ENCODE measurements around the gene HOXA7. TPM values are rescaled to one million over a fixed set of nuclear protein-coding genes. Genes with fewer than 3 reads are reported as not detected.

HOXA7 gene
- total and polyA plus RNA-seq, 2 donors (not counting 3 experiments of a cell fraction or from before 2014, with no cell fraction given): 18.1 to 18.5 TPM

DNA sequence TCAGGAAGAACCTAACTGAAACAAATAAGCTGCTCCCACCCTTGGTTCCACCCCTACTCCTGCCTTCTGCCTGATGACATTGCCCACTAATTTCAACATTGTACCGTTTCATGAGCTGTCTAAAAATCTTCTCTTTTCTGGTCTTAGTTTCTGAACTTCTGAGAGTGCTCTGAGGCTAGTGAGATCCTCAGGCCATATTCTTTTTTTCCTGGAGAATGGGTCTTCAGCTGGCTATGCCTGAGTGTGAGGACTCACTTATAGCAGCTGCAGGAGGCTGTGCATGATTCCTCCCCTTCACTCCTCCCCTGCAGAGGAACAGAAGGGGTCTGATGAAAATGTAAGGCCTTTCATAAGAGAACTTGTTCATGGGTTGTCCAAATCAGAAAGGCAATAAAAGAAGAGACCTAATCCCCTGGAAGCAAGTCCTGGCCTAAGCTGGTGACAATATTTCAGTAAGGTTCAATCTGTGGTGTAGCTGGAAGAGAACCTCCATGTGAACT, 37.0 kb downstream of the HOXA7 start:
- no peaks in the 10 kb centered on the region for H3K9me3 ChIP-seq (replicated peaks; ENCODE audit: control insufficient read depth, insufficient read depth, low read length)
- CTCF ChIA-PET: interaction anchor here (0.9 to 9.1 kb wide), 8 partner anchors 9 to 437 kb away, joined by 3 to 70 read pairs (median 7); partner anchors contain the start of gene HOXA5
- dilution Hi-C loops (cut with MboI; ENCODE audit: extremely low pct_ligation_motif_present, low sequenced_read_pairs) (no loop called here), intact Hi-C loops (cut with micrococcal nuclease) (loop anchor here (2.0 to 10.0 kb wide), 2 partner anchors 49 to 965 kb away; partner anchors contain the start of gene NFE2L3)
- peak overlapping the region; percentile 97 for H3K4me2 ChIP-seq (ENCODE audit: insufficient read depth, low read length)
- no peaks in the 10 kb centered on the region for H4K20me1 ChIP-seq (replicated peaks; ENCODE audit: control insufficient read depth, extremely low read depth, insufficient read depth, low read length)
- H3K36me3 ChIP-seq (ENCODE audit: control insufficient read depth in 2 of 2, extremely low read depth in 1 of 2, insufficient read depth in 2 of 2, low read length in 2 of 2): no peaks in the 10 kb centered on the region
- H3K27ac ChIP-seq (ENCODE audit: insufficient read depth, low read depth, low read length): peak overlapping the region; percentile 96
- H3K9ac ChIP-seq (replicated peaks; ENCODE audit: extremely low read depth, insufficient read depth, low read length): no peak overlapping the region
- no peaks in the 10 kb centered on the region for H3K9me1 ChIP-seq (replicated peaks; ENCODE audit: control insufficient read depth, extremely low read depth, insufficient read depth, low read length)
- POLR2A ChIA-PET: interaction anchor here (1.2 to 1.8 kb wide), 4 partner anchors 8 to 31 kb away, joined by 3 to 5 read pairs (median 3); no protein-coding TSS in a partner anchor
- H2AFZ ChIP-seq (ENCODE audit: low read depth, low read length): no peak overlapping the region
- peak; percentile 53 for FAIRE-seq
- DNase-seq (ENCODE audit: low read depth, low spot score): peak; percentile 48
- no peak overlapping the region for H3K4me3 ChIP-seq (replicated peaks in 1 of 3; ENCODE audit: insufficient read depth in 1 of 3, low read depth in 1 of 3, low read length in 3 of 3)
- H3K27me3 ChIP-seq (ENCODE audit: control insufficient read depth in 2 of 2, insufficient read depth in 2 of 2, low read length in 2 of 2): no peaks in the 10 kb centered on the region
- peaks cover 91% of the 10 kb centered on the region for H3K79me2 ChIP-seq (ENCODE audit: control insufficient read depth, insufficient read depth, low read length)
- H3K4me1 ChIP-seq (ENCODE audit: control insufficient read depth, extremely low read depth, insufficient read depth, low read length): peaks cover 83% of the 10 kb centered on the region
- no TSS peak for BruUV-seq (replicated peaks)
- TF ChIP-seq EZH2 (IDR thresholded peaks at IDR 0.05; ENCODE audit: borderline replicate concordance, low read depth, low read length, severe bottlenecking) (no peak), GATA2 (IDR thresholded peaks at IDR 0.05; ENCODE audit: insufficient read depth, insufficient read length, low read depth, low read length) (no peak), MYC (IDR thresholded peaks at IDR 0.05; ENCODE audit: low read depth, low read length) (no peak), JUN (IDR thresholded peaks at IDR 0.05; ENCODE audit: borderline replicate concordance, insufficient read depth, insufficient read length, low read depth) (no peak), POLR2AphosphoS5 (IDR thresholded peaks at IDR 0.05; ENCODE audit: insufficient read depth, low read depth, low read length) (no peak), FOS (IDR thresholded peaks at IDR 0.05; ENCODE audit: borderline replicate concordance, insufficient read depth, low read length) (no peak), POLR2A (IDR thresholded peaks at IDR 0.05; ENCODE audit: low read depth, low read length) (no peak), CTCF (IDR thresholded peaks at IDR 0.05; ENCODE audit: extremely low read depth in 1 of 2, insufficient read depth in 1 of 2, low read depth in 1 of 2, low read length in 2 of 2) (no peak), MAX (IDR thresholded peaks at IDR 0.05; ENCODE audit: insufficient read depth, insufficient read length) (no peak)
